Calu3 (cell line): Measurements from ENCODE around the gene RMI1. TPM values are rescaled to one million over a fixed set of nuclear protein-coding genes. Genes with fewer than 3 reads are reported as not detected.

Experiments
- Bru-seq: library from RNA; stranded (reverse); fragments of 400-500 nt; gene quantifications from one replicate; lab custom pipeline; 2021; lab: Mats Ljungman, UMichigan
- BruChase-seq, 2 experiments: library from RNA; stranded (reverse); fragments of 400-500 nt; gene quantifications; one replicate each; lab custom pipeline; 2021; lab: Mats Ljungman, UMichigan
- BruUV-seq: library from RNA; stranded (reverse); fragments of 400-500 nt; replicated peaks from 2 replicates; lab custom pipeline; 2021; lab: Mats Ljungman, UMichigan
- CTCF ChIA-PET: fragments of 300-600 bp; sonication (Branson Sonifier 250); formaldehyde crosslinking; loops from one replicate; lab custom pipeline; 2022; ENCODE audit warnings: antibody characterized with exemption; lab: Charles Lee
- DNase-seq: peaks from one replicate; pipeline ENCODE4 v3.0.0; 2022
- H3K27ac Mint-ChIP-seq: one replicate; pipeline ENCODE4 v1.8.0; 2022; ENCODE audit warnings: mixed read lengths; ENCODE audit not compliant: unreplicated experiment
- H3K27me3 Mint-ChIP-seq: one replicate; pipeline ENCODE4 v1.8.0; 2022; ENCODE audit warnings: mixed read lengths; ENCODE audit not compliant: unreplicated experiment
- H3K36me3 Mint-ChIP-seq: one replicate; pipeline ENCODE4 v1.8.0; 2022; ENCODE audit warnings: mild to moderate bottlenecking, moderate library complexity, mixed read lengths; ENCODE audit not compliant: insufficient read depth, unreplicated experiment
- H3K4me1 Mint-ChIP-seq: one replicate; pipeline ENCODE4 v1.8.0; 2022; ENCODE audit warnings: mild to moderate bottlenecking, low read depth, mixed read lengths; ENCODE audit not compliant: unreplicated experiment
- H3K4me3 Mint-ChIP-seq: one replicate; pipeline ENCODE4 v1.8.0; 2022; ENCODE audit warnings: mild to moderate bottlenecking, low read depth, moderate library complexity, mixed read lengths; ENCODE audit not compliant: unreplicated experiment
- H3K9me3 Mint-ChIP-seq: one replicate; pipeline ENCODE4 v1.8.0; 2022; ENCODE audit warnings: low read depth, mixed read lengths; ENCODE audit not compliant: unreplicated experiment
- intact Hi-C: fragments of 100-400 bp; cut with micrococcal nuclease; formaldehyde crosslinking; loops from one replicate; pipeline ENCODE4 v1.10.0; 2022; ENCODE audit not compliant: unreplicated experiment
- long read RNA-seq: library from polyadenylated mRNA; stranded (forward); transcript quantifications from one replicate; pipeline ENCODE4 v2.0.0, GENCODE V29; 2022
- total RNA-seq: library from RNA; stranded (reverse); gene quantifications from 2 replicates; pipeline ENCODE4 v1.2.3, GENCODE V29; 2022
- TF ChIP-seq, protein P1 (sequence below): fragments of 200-600 bp; IDR thresholded peaks from one replicate; pipeline ENCODE4 v1.8.0; 2022; ENCODE audit warnings: antibody characterized with exemption; ENCODE audit not compliant: unreplicated experiment

The RMI1 gene
- total RNA-seq (13.4 and 15.4 TPM in 2 replicates), Bru-seq, nascent RNA (percentile 82 among the genes with signal in this experiment), BruChase-seq, experiment 1, labeled RNA remaining after a 6-hour chase (percentile 71 among the genes with signal in this experiment), BruChase-seq, experiment 2, labeled RNA remaining after a 2-hour chase (percentile 85 among the genes with signal in this experiment)
- long read RNA-seq, transcript RMI1-202 (3 exons, 1,553 nt), result major isoform, 5 of 11 reads
- long read RNA-seq, partial matches to known transcripts, result 0 of 11 reads
- long read RNA-seq, other reads (novel, unspliced or antisense), result 4 of 11 reads

DNA sequence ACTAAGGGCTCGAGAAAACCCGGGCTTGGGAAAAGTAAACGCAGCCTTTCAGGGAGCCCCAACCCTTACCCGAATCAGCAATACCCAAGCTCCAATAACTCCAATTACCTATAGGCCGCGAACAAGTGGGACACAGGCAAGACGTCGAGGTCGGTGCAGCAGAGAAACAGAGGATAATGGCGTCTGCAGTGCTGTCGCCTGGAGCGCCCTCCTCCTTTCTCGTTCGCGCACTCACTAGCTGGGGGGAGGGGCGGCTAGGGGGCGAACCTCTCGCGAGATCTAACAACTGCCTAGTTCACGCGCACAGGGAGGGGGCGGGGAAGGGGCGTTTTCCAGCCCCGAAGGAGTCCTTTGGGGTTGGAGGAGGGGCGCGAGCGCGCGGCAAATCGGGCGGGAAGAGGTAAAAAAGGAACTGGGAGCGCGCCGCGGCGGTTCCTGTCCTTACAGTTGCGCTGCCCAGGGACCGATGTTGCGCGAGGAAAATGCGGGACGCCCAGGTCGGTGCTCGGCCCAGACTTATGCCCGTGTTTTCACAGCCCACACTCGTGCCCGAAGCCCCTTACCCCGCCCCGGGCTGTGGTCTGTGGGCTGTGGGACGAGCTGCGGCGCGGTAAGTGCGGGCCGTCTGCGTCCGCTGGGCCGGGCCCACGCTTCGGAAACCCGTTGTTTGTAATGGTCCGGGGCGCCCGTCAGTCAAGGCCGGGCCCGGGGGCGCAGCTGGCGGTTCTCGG lies at the start of gene RMI1:
Gene RMI1 (plus strand): TSS at position 411 of the 731 bp plus-strand sequence. CDS start 20,182 bp downstream, outside the sequence.
- intact Hi-C loops, result no loop called here
- BruUV-seq, result no TSS peak
- peak within 1 kb of the TSS; percentile 94 for H3K27ac Mint-ChIP-seq
- no peaks in the 10 kb centered on the region for H3K27me3 Mint-ChIP-seq
- H3K9me3 Mint-ChIP-seq, result no peaks in the 10 kb centered on the region
- peak; percentile 97 for DNase-seq
- H3K4me1 Mint-ChIP-seq, result peaks cover 16% of the 10 kb centered on the region
- peaks cover 67% of the 10 kb centered on the region for H3K36me3 Mint-ChIP-seq
- CTCF ChIA-PET, result interaction anchor here (0.5 kb wide), 1 partner anchor 150 kb away, joined by 3 read pairs; no protein-coding TSS in a partner anchor
- TF ChIP-seq, protein P1, sequence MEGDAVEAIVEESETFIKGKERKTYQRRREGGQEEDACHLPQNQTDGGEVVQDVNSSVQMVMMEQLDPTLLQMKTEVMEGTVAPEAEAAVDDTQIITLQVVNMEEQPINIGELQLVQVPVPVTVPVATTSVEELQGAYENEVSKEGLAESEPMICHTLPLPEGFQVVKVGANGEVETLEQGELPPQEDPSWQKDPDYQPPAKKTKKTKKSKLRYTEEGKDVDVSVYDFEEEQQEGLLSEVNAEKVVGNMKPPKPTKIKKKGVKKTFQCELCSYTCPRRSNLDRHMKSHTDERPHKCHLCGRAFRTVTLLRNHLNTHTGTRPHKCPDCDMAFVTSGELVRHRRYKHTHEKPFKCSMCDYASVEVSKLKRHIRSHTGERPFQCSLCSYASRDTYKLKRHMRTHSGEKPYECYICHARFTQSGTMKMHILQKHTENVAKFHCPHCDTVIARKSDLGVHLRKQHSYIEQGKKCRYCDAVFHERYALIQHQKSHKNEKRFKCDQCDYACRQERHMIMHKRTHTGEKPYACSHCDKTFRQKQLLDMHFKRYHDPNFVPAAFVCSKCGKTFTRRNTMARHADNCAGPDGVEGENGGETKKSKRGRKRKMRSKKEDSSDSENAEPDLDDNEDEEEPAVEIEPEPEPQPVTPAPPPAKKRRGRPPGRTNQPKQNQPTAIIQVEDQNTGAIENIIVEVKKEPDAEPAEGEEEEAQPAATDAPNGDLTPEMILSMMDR, result no peak
- peak within 1 kb of the TSS; percentile 87 for H3K4me3 Mint-ChIP-seq

DNA sequence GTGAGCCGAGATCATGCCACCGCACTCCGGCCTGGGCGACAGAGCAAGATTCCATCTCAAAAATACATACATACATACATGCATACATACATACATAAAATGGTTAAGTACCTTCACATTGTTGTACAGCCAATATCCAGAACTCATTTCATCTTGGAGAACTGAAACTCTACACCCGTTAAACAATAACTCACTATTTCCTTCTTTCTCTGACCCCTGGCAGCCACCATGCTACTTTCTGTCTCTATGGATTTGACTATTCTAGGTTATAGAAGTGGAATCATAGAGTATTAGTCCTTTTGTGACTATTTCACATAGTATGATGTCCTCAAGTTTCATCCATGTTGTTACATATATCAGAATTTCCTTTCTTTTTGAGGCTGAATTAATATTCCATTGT lies 49.7 kb upstream of the RMI1 start:
- CTCF ChIA-PET, result no interaction called here
- Mint-ChIP-seq H3K4me3 (no peak overlapping the region), H3K9me3 (no peaks in the 10 kb centered on the region), H3K27me3 (no peaks in the 10 kb centered on the region), H3K36me3 (no peaks in the 10 kb centered on the region), H3K27ac (no peak overlapping the region), H3K4me1 (peaks cover 40% of the 10 kb centered on the region)
- no peak for DNase-seq
- BruUV-seq, result no TSS peak
- TF ChIP-seq, protein P1, result no peak
- intact Hi-C loops, result no loop called here

DNA sequence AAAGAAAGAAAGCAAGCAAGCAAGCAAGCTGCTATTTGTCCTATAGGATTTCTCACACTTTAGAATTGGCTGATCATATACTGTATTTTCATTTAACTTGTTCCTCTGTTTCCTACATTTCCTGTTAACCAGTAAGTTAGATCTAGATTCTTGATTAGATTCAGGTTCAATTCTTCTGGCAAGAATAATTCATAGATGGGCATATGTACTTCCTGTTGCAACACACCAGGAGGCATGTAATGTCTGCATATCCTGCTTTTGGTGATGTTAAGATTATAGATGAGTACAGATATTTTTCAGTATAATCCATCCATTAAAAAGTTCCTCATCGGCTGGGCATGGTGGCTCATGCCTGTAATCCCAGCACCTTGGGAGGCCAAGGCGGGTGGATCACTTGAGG lies 48.6 kb upstream of the RMI1 start:
- DNase-seq, result no peak

DNA sequence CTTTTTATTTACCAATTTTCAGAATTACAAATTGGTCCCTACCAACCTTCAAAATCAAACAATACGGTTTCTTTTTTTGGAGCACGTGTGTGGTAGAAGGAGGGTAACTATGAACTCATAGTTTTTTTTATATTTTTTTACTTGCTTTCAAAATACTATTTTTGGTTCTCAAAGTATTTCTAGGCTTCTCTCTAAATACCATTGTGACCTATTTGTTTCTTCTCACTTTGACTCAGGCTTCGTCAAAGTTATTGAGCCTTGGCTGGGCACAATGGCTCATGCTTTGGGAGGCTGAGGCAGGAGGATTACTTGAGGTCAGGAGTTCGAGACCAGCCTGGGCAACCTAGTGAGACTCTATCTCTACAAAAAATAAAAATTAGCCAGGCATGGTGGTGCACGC lies 47.8 kb upstream of the RMI1 start:
- CTCF ChIA-PET, result interaction anchor here (0.7 kb wide), 1 partner anchor 29 kb away, joined by 4 read pairs; no protein-coding TSS in a partner anchor
- TF ChIP-seq, protein P1, result no peak
- H3K9me3 Mint-ChIP-seq, result no peaks in the 10 kb centered on the region
- H3K4me3 Mint-ChIP-seq, result no peak overlapping the region
- DNase-seq, result no peak
- H3K36me3 Mint-ChIP-seq, result no peaks in the 10 kb centered on the region
- intact Hi-C loops, result no loop called here
- H3K27ac Mint-ChIP-seq, result no peak overlapping the region
- H3K27me3 Mint-ChIP-seq, result no peaks in the 10 kb centered on the region
- H3K4me1 Mint-ChIP-seq, result peaks cover 37% of the 10 kb centered on the region
- BruUV-seq, result no TSS peak

More for the DNA sequence above, 48.6 kb upstream of the RMI1 start:
- H3K36me3 Mint-ChIP-seq, result no peaks in the 10 kb centered on the region
- TF ChIP-seq, protein P1, result no peak
- BruUV-seq, result no TSS peak
- H3K4me3 Mint-ChIP-seq, result no peak overlapping the region
- intact Hi-C loops, result no loop called here
- H3K27me3 Mint-ChIP-seq, result no peaks in the 10 kb centered on the region
- CTCF ChIA-PET, result no interaction called here
- H3K27ac Mint-ChIP-seq, result no peak overlapping the region
- H3K9me3 Mint-ChIP-seq, result no peaks in the 10 kb centered on the region
- peaks cover 41% of the 10 kb centered on the region for H3K4me1 Mint-ChIP-seq
